Central memory CD8-positive, alpha-beta T cell (primary cell): ENCODE data around the gene EPHB2.
"Not testable (repeated sequence)": the region's sequence is repeated elsewhere in the genome, so short reads cannot be mapped to it uniquely, and the experiment has no call there.

Experiments
- ATAC-seq: fragments of 150-1000 bp; cut with Tn5 transposase; replicated peaks from 2 replicates; pipeline ENCODE4 v1.10.0; 2022; ENCODE audit warnings: mild to moderate bottlenecking, moderate FRiP score, moderate number of reproducible peaks; ENCODE audit not compliant: poor library complexity, severe bottlenecking; ENCODE audit errors: extremely low read depth
- DNase-seq, 2 donors: peaks; one replicate each; pipeline ENCODE4 v3.0.0; 2021; ENCODE audit warnings: low spot score in 2 of 2
- H3K27ac Mint-ChIP-seq: one replicate; pipeline ENCODE4 v1.8.0; 2022; ENCODE audit warnings: low read depth, mild to moderate bottlenecking, moderate library complexity, mixed read lengths
- H3K27me3 Mint-ChIP-seq: one replicate; pipeline ENCODE4 v1.8.0; 2022; ENCODE audit warnings: mixed read lengths
- H3K36me3 Mint-ChIP-seq: one replicate; pipeline ENCODE4 v1.8.0; 2022; ENCODE audit warnings: mild to moderate bottlenecking, moderate library complexity, mixed read lengths; ENCODE audit not compliant: insufficient read depth
- H3K4me1 Mint-ChIP-seq: one replicate; pipeline ENCODE4 v1.8.0; 2022; ENCODE audit warnings: mixed read lengths
- H3K4me3 Mint-ChIP-seq: one replicate; pipeline ENCODE4 v1.8.0; 2022; ENCODE audit warnings: mild to moderate bottlenecking, moderate library complexity, mixed read lengths
- H3K9me3 Mint-ChIP-seq: one replicate; pipeline ENCODE4 v1.8.0; 2022; ENCODE audit warnings: mixed read lengths

EPHB2 gene

GRCh38 chr1:22944346-22945055, 233.9 kb downstream of the EPHB2 start:
- Mint-ChIP-seq H3K36me3 (peaks cover 2% of the 10 kb centered on the region), H3K27me3 (peaks cover 58% of the 10 kb centered on the region), H3K9me3 (peaks cover 6% of the 10 kb centered on the region), H3K27ac (no peak overlapping the region), H3K4me1 (no peaks in the 10 kb centered on the region), H3K4me3 (no peak overlapping the region)
- ATAC-seq (no peak), DNase-seq (no peak)

GRCh38 chr1:22945171-22945570, 234.5 kb downstream of the EPHB2 start:
- H3K27me3 Mint-ChIP-seq, result peaks cover 58% of the 10 kb centered on the region
- not testable (repeated sequence) for H3K9me3 Mint-ChIP-seq, H3K27ac Mint-ChIP-seq, DNase-seq, H3K4me3 Mint-ChIP-seq, H3K4me1 Mint-ChIP-seq, ATAC-seq, H3K36me3 Mint-ChIP-seq

- H3K4me1 Mint-ChIP-seq, result no peaks in the 10 kb centered on the region
- no peaks in the 10 kb centered on the region for H3K9me3 Mint-ChIP-seq
- peaks cover 2% of the 10 kb centered on the region for H3K36me3 Mint-ChIP-seq
- DNase-seq (no peak), ATAC-seq (no peak)
- peaks cover 57% of the 10 kb centered on the region for H3K27me3 Mint-ChIP-seq
- no peak overlapping the region for H3K4me3 Mint-ChIP-seq
- no peak overlapping the region for H3K27ac Mint-ChIP-seq
Observed at GRCh38 chr1:22949822-22950331, 239.2 kb downstream of the EPHB2 start.

- Mint-ChIP-seq H3K36me3 (peaks cover 2% of the 10 kb centered on the region), H3K27me3 (peaks cover 51% of the 10 kb centered on the region), H3K4me3 (no peak overlapping the region), H3K4me1 (no peaks in the 10 kb centered on the region), H3K27ac (no peak overlapping the region), H3K9me3 (no peaks in the 10 kb centered on the region)
- DNase-seq, result no peak
- no peak for ATAC-seq
Observed at GRCh38 chr1:22951796-22952195, 241.2 kb downstream of the EPHB2 start.

- Mint-ChIP-seq H3K36me3 (peaks cover 2% of the 10 kb centered on the region), H3K9me3 (no peaks in the 10 kb centered on the region)
- ATAC-seq, result no peak
Observed at GRCh38 chr1:22952694-22953056, 242.0 kb downstream of the EPHB2 start.

GRCh38 chr1:22953057-22953739, 242.6 kb downstream of the EPHB2 start:
- Mint-ChIP-seq H3K4me1 (no peaks in the 10 kb centered on the region), H3K9me3 (no peaks in the 10 kb centered on the region), H3K27me3 (peaks cover 47% of the 10 kb centered on the region), H3K4me3 (no peak overlapping the region), H3K36me3 (peaks cover 2% of the 10 kb centered on the region), H3K27ac (no peak overlapping the region)
- DNase-seq, result no peak
- no peak for ATAC-seq

More at GRCh38 chr1:22952694-22953056, 242.0 kb downstream of the EPHB2 start:
- no peak for DNase-seq
- Mint-ChIP-seq H3K4me1 (no peaks in the 10 kb centered on the region), H3K27me3 (peaks cover 51% of the 10 kb centered on the region), H3K27ac (no peak overlapping the region), H3K4me3 (no peak overlapping the region)

- Mint-ChIP-seq H3K4me1 (no peaks in the 10 kb centered on the region), H3K27me3 (peaks cover 47% of the 10 kb centered on the region), H3K4me3 (no peak overlapping the region), H3K36me3 (no peaks in the 10 kb centered on the region), H3K9me3 (no peaks in the 10 kb centered on the region), H3K27ac (no peak overlapping the region)
- DNase-seq, result no peak
- no peak for ATAC-seq
Observed at GRCh38 chr1:22953740-22954141, 243.1 kb downstream of the EPHB2 start.

DNA sequence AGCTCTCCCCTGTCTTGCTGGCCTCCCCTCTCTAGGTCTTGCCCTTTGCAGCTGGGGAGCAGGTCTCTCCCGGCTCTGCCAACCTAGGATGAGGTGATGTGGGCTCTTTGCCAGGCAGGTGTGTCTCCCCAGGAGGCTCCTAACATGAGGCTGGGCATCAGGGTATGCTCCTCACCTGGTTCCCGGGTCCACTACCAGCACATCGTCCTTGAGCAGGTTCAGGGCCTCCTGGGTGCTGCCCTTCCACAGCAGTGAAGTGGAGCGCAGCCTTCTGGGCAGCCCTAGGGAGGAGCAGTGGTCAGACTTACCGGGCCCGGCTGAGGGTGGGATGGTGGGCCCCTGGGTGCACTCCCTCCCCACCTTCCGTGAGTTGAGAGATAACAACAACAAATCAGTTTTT, 244.5 kb downstream of the EPHB2 start:
- H3K4me1 Mint-ChIP-seq, result no peaks in the 10 kb centered on the region
- DNase-seq, result no peak
- H3K4me3 Mint-ChIP-seq, result no peak overlapping the region
- H3K27me3 Mint-ChIP-seq, result peaks cover 34% of the 10 kb centered on the region
- ATAC-seq, result no peak
- H3K27ac Mint-ChIP-seq, result no peak overlapping the region
- peaks cover 2% of the 10 kb centered on the region for H3K36me3 Mint-ChIP-seq
- H3K9me3 Mint-ChIP-seq, result no peaks in the 10 kb centered on the region

DNA sequence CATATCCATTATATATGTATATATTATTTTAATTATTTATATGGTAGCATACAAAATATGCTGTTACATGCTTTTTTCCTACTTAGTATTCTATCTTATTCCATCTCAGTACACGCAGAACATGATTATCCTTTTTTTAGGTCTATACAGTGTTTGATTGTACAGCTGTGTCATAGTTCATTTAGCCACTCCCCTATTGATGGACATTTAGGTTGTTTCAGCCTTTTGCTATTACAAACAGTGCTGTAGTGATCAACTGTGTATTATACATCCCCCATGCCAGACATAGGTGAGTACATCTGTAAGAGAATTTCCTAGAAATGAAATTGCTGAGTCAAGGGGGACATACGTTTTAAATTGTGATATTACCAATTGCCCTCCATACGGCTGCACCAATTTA, 246.4 kb downstream of the EPHB2 start:
- H3K9me3 Mint-ChIP-seq, result no peaks in the 10 kb centered on the region
- no peaks in the 10 kb centered on the region for H3K4me1 Mint-ChIP-seq
- no peak overlapping the region for H3K4me3 Mint-ChIP-seq
- no peak for DNase-seq
- no peak for ATAC-seq
- peaks cover 16% of the 10 kb centered on the region for H3K27me3 Mint-ChIP-seq
- H3K27ac Mint-ChIP-seq, result no peak overlapping the region
- H3K36me3 Mint-ChIP-seq, result peaks cover 2% of the 10 kb centered on the region

GRCh38 chr1:22958556-22958955, 247.9 kb downstream of the EPHB2 start:
- DNase-seq (no peak), ATAC-seq (no peak)
- Mint-ChIP-seq H3K9me3 (no peaks in the 10 kb centered on the region), H3K27me3 (peaks cover 22% of the 10 kb centered on the region), H3K4me1 (no peaks in the 10 kb centered on the region), H3K36me3 (peaks cover 2% of the 10 kb centered on the region), H3K27ac (no peak overlapping the region), H3K4me3 (no peak overlapping the region)

DNA sequence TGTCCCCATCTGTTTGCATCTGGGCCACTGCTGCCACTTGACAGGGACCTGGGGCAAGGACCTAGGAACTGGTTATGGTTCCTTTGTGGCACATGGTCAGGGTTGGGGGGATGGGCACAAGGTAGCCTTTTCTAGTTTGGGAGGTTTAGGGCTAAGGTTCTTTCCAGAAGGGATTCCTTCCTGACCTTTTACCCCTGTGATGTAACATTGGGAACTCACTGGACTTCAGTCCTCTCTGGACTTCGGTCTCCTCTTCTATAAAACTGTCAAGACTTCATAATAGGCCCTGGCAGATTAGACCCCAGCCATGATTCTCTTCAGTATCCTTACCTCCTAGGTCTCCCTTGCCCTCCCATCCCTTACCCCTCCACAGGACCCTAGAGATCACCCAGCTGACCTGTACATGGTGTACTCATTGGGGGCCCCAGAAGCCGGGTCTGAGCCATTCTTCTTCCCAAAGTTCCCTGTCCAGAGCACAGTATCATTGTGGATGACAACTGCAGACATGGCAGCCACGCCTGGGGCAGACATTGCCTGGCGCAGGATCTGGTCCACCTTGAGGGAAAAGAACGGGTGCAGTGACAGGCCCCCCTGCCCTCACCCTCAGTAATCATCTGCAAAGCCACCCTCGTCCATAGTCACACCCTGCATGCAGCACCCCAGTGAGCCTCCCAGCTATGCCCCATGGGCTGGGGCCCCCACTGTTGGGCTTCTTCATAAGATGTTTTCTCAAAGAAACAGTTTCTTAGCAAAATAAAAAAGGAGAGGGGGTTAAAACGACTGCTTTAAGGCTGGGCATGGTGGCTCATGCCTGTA, 249.1 kb downstream of the EPHB2 start:
- Mint-ChIP-seq H3K27me3 (peaks cover 15% of the 10 kb centered on the region), H3K27ac (peak overlapping the region; percentile 29), H3K4me3 (no peak overlapping the region), H3K9me3 (no peaks in the 10 kb centered on the region), H3K4me1 (no peaks in the 10 kb centered on the region), H3K36me3 (peaks cover 2% of the 10 kb centered on the region)
- DNase-seq, result no peak
- ATAC-seq, result no peak

GRCh38 chr1:22962558-22962957, 251.9 kb downstream of the EPHB2 start:
- no peak overlapping the region for H3K27ac Mint-ChIP-seq
- peaks cover 15% of the 10 kb centered on the region for H3K27me3 Mint-ChIP-seq
- DNase-seq (no peak), ATAC-seq (no peak)
- H3K9me3 Mint-ChIP-seq, result no peaks in the 10 kb centered on the region
- H3K36me3 Mint-ChIP-seq, result peaks cover 2% of the 10 kb centered on the region
- no peaks in the 10 kb centered on the region for H3K4me1 Mint-ChIP-seq
- no peak overlapping the region for H3K4me3 Mint-ChIP-seq
